Measurements from ENCODE around the gene CTCFL.

GRCh38 chr20:57567471-57568079 is 42.6 kb upstream of the CTCFL start:
- TF ChIP-seq CTCF (IDR thresholded peaks at IDR 0.05) (no peak), POLR2A (IDR thresholded peaks at IDR 0.05) (no peak)
